GM15510 (cell line): ENCODE measurements around the gene TANK.

ENCODE experiments used
- POLR2A ChIP-seq: IDR thresholded peaks from 3 replicates; pipeline ENCODE4 v1.6.1; 2011; ENCODE audit warnings: borderline replicate concordance; ENCODE audit not compliant: insufficient read length; ENCODE audit errors: extremely low read depth

TANK gene, protein sequence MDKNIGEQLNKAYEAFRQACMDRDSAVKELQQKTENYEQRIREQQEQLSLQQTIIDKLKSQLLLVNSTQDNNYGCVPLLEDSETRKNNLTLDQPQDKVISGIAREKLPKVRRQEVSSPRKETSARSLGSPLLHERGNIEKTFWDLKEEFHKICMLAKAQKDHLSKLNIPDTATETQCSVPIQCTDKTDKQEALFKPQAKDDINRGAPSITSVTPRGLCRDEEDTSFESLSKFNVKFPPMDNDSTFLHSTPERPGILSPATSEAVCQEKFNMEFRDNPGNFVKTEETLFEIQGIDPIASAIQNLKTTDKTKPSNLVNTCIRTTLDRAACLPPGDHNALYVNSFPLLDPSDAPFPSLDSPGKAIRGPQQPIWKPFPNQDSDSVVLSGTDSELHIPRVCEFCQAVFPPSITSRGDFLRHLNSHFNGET

DNA sequence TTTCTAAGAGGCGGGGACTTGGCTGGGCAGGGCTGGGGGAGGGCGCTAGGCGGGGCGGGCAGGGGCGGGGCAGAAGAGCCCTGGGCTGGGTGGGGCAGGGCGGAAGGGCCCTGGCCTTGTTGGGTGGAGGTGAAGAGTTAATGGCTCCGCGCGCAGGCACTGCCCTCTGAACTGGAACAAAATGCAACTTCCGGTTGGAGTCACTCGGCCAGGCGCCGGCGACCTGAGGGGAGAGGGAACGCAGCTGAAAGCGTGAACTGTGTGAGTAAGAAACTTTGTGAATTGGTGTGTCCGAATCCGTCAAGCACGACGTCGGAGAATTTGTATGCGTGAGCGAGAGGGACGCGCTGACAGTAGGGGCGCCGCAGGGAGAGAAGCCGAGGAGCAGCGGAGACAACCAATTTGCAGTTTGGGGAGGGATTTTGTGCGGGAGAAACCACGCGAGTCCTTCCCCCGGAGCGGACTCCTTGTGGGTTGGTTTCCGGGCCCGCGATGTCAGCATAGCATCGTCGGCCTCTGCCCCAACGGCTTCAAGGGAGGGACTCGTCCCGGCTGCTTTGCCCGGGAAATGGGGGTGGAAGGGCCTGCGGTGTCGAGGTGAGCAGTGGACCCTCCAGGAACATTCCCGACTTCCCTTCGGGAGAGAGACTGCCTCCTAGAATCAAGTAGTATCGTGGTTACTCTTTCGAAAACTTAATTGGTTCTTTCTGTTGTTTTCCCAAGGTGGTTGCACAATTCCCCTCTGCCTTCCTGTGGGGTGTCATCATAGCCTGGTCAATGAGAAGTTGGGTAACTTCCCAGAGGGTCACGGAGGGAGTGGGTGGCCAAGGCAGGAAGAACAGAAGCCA, at the start of gene TANK:
Gene TANK, plus strand, starts transcription at position 203 of the 848 bp plus-strand sequence. CDS start 19,235 bp downstream, outside the sequence.
- TF ChIP-seq POLR2A: peak; percentile 95

- TF ChIP-seq POLR2A: no peak
These were observed 48.7 kb upstream of the TANK start for GRCh38 chr2:161111531-161111930.

- no peak for TF ChIP-seq POLR2A
These were observed 47.3 kb upstream of the TANK start for GRCh38 chr2:161112908-161113307.

DNA sequence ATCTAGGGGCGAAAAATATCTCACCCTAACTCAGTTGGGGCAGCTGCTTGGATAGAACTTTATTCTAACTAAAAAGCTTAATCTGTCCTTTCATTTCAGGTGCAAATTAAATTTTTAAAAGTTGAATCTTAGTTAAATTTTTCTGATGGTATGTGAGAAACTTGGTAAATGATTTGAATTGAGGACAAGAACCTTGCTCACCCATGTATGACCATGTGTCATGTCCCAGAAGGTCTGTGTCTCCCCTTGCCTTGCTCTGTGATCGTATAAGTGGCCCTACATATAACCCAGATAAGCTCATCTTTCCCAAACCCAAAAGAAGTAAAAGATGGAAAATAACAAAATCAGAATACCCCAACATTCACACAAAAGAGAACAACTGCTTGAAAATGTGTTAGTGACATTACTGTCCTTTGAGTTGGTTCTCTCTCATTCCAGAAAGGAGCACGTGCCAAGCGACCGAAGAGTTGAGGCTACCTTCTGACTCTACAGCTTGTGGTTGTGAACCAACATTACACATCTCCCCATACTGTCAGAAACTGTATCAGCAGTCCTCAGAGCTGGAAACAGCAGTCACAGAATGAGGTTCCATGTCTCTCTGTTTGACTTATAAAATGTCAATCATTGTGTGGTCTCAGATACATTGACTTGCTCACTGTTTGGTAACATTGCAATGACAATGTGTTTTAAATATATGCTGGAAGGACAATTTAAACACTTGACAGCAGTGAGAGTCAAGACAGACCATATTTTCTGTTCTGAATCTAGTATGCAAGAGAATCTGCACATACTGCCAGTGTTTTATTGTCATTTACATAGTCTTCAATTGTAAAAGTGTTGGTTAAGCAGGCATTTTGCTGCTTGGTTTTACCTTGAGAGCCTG, 46.3 kb upstream of the TANK start:
- TF ChIP-seq POLR2A: no peak

DNA sequence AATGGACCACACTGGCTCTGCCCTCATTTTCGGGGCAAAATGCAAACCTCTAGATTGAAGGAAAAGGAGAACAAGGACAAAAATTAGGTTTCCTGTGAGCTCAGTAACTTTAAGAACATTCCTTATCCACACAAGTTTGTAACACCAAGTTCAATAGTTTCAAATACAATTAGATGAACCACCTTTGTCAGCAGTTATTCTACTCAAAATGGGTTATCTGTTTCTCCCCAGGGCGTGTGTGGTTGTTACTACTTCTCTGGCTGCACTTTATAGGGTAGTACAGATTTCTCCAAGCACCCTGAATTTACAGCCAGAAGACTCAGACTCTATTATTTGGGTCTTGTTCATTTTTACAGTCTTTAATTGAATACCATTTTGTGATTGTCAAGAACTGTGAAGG, 45.0 kb upstream of the TANK start:
- no peak for TF ChIP-seq POLR2A

- TF ChIP-seq POLR2A: no peak
These were observed 44.4 kb upstream of the TANK start for GRCh38 chr2:161115605-161116380.

GRCh38 chr2:161116509-161116908, 43.7 kb upstream of the TANK start:
- TF ChIP-seq POLR2A: no peak

- TF ChIP-seq POLR2A: no peak
These were observed 42.7 kb upstream of the TANK start for GRCh38 chr2:161117506-161117905.

GRCh38 chr2:161118722-161119121, 41.5 kb upstream of the TANK start:
- TF ChIP-seq POLR2A: no peak

DNA sequence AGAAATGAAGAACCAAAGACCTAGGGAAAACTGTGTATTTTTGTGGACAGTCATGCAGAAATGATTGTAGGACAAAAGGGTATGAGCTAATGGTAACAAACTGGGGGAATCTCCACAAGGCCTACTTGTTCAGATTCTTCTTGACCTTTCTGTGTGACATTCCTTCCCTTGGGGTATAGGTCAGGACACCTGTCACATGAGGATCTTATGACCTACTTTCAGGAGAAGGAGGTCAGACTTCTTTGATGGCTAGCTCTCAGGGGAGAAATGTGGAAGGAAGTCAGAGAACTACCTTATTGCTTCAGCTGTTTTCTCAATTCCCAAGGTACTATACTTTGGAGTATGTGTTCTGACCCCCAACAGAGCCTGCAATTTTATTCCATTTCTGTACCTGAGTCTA, 40.7 kb upstream of the TANK start:
- TF ChIP-seq POLR2A: no peak

GRCh38 chr2:161120775-161121174, 39.5 kb upstream of the TANK start:
- TF ChIP-seq POLR2A: no peak

DNA sequence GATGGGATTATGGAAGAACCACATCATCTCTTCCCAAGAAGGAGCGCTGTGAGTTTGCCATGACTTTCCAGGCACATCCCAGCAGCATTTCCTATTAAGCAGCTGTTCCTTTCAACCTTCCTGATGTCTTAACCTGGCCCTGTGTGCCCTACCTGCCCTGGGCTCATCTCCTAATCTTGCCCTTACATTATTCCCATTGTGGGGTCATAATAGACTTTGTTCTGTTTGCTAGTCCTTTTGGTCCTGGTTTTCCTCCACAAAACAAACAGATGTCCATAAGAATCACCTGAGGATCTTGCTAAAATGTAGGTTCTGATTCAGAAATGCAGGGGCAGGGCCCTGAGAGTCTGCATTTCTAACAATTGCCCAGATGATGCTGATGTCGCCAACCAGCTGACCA, 38.6 kb upstream of the TANK start:
- no peak for TF ChIP-seq POLR2A

DNA sequence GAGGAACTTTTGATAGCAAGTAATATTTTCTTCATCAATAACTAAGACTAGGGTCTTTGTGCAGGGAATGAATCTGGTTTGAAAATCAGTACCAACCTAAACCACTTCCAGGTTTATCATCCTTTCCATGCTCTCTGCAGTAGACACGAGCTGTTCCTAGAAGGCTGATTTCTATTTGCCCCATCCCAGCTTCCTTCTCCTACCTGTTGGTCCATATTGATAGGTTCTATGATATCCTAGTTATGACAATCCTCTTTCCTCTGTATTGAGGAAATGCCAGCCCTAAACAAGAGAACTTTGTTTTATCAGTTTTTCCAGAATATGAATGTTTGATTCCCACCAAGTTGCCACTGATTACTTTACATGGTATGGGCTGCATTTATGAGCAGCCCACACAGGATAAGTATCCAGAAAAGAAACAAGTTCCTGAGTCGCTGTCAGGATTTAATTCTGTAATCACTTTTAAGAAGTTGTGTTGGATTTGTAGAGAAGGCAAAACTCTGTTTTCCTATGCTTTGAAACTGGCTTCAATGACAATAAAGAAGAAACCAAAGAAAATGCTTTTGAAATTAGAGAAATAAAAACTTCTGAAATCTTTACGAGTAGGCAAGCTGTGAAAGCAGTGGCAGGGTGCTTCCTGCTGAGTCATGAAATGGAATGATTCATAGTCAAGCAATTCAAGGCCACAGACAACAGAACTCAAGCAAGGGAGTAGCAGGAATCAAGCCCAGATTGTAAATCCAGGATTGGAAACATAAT, 37.3 kb upstream of the TANK start:
- no peak for TF ChIP-seq POLR2A

DNA sequence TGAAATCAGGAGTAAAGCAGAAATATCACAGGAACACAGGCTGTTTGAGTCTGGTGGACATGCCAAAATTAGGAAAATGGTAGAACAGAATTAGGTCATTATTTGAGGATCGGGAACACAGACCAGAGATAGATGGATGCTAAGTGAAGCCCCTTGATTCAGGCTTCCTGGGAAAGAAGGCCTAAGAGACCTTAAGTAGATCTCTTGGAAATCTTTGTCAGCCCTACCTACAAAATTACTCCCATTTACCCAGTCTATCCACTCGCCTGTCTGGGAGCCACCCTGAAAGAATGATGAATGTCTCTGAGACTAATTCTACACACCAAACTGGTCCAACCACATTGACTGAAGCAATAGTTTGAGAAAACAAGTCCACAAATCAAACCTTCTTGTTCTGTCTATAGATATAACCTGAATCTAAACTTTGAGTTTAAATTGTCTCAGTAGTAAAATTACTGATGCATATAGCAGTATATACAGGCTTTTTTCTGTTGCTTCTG, 36.6 kb upstream of the TANK start:
- no peak for TF ChIP-seq POLR2A

DNA sequence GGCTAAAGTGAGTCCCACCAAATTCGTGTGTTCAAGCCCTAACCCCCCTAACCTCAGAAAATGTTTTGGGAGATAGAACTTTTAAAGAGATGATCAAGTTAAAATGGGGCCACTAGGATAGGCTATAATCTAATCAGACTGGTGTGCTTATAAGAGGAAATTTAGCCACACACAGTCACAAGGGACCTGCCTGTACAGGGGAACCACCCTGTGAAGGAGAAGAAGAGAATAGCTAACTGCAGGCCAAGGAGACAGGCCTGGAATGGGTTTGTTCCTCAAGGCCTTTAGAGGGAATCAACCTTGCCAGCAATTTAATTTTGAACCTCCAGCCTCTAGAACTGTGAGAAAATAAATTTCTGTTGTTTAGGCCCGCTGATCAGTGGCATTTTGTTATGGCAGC, 36.0 kb upstream of the TANK start:
- no peak for TF ChIP-seq POLR2A
